ENCODE measurements around the gene UBA1.

Gene UBA1

GRCh38 chrX:47226531-47227333 lies 33.1 kb downstream of the UBA1 start:
- Histone ChIP-seq H3K4me3 (ENCODE audit: low read depth, low read length) (no peak overlapping the region), H3K9me3 (no peaks in the 10 kb centered on the region), H3K27me3 (no peaks in the 10 kb centered on the region), H3K4me1 (no peaks in the 10 kb centered on the region), H3K36me3 (peaks cover 35% of the 10 kb centered on the region)
- DNase-seq, result no peak
- TF ChIP-seq, protein P1, sequence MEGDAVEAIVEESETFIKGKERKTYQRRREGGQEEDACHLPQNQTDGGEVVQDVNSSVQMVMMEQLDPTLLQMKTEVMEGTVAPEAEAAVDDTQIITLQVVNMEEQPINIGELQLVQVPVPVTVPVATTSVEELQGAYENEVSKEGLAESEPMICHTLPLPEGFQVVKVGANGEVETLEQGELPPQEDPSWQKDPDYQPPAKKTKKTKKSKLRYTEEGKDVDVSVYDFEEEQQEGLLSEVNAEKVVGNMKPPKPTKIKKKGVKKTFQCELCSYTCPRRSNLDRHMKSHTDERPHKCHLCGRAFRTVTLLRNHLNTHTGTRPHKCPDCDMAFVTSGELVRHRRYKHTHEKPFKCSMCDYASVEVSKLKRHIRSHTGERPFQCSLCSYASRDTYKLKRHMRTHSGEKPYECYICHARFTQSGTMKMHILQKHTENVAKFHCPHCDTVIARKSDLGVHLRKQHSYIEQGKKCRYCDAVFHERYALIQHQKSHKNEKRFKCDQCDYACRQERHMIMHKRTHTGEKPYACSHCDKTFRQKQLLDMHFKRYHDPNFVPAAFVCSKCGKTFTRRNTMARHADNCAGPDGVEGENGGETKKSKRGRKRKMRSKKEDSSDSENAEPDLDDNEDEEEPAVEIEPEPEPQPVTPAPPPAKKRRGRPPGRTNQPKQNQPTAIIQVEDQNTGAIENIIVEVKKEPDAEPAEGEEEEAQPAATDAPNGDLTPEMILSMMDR (IDR thresholded peaks at IDR 0.05; ENCODE audit: low read depth, low read length), result no peak

- H3K36me3 ChIP-seq, result peaks cover 35% of the 10 kb centered on the region
Observed at GRCh38 chrX:47227334-47227583, 33.6 kb downstream of the UBA1 start.

GRCh38 chrX:47228550-47229270 lies 35.1 kb downstream of the UBA1 start:
- peaks cover 26% of the 10 kb centered on the region for H3K36me3 ChIP-seq
- no peaks in the 10 kb centered on the region for H3K4me1 ChIP-seq
- DNase-seq, result no peak
- no peaks in the 10 kb centered on the region for H3K9me3 ChIP-seq
- TF ChIP-seq, protein P1 (IDR thresholded peaks at IDR 0.05; ENCODE audit: low read depth, low read length), result no peak
- no peaks in the 10 kb centered on the region for H3K27me3 ChIP-seq
- no peak overlapping the region for H3K4me3 ChIP-seq (ENCODE audit: low read depth, low read length)

More at GRCh38 chrX:47227334-47227583, 33.6 kb downstream of the UBA1 start:
- Histone ChIP-seq H3K27me3 (no peaks in the 10 kb centered on the region), H3K4me1 (no peaks in the 10 kb centered on the region), H3K4me3 (ENCODE audit: low read depth, low read length) (no peak overlapping the region), H3K9me3 (no peaks in the 10 kb centered on the region)
- TF ChIP-seq, protein P1 (IDR thresholded peaks at IDR 0.05; ENCODE audit: low read depth, low read length), result no peak
- no peak for DNase-seq

GRCh38 chrX:47229427-47229826 lies 35.8 kb downstream of the UBA1 start:
- H3K4me3 ChIP-seq (ENCODE audit: low read depth, low read length), result no peak overlapping the region
- TF ChIP-seq, protein P1 (IDR thresholded peaks at IDR 0.05; ENCODE audit: low read depth, low read length), result no peak
- H3K4me1 ChIP-seq, result no peaks in the 10 kb centered on the region
- H3K36me3 ChIP-seq, result peaks cover 19% of the 10 kb centered on the region
- no peaks in the 10 kb centered on the region for H3K9me3 ChIP-seq
- H3K27me3 ChIP-seq, result no peaks in the 10 kb centered on the region
- DNase-seq, result no peak

- no peak for DNase-seq
- Histone ChIP-seq H3K36me3 (peaks cover 13% of the 10 kb centered on the region), H3K4me3 (ENCODE audit: low read depth, low read length) (no peak overlapping the region), H3K9me3 (no peaks in the 10 kb centered on the region), H3K27me3 (no peaks in the 10 kb centered on the region), H3K4me1 (no peaks in the 10 kb centered on the region)
- TF ChIP-seq, protein P1 (IDR thresholded peaks at IDR 0.05; ENCODE audit: low read depth, low read length), result no peak
Observed at GRCh38 chrX:47230136-47230868, 36.7 kb downstream of the UBA1 start.

Measured in BE2C (cell line).